Activated T-helper 1 cell treated with anti-CD3 and anti-CD28 coated beads, Interleukin-2, amount 50 U/mL, for 16 hours (primary cell): ENCODE results near the gene SLITRK2.

Experiments
- DNase-seq, 2 donors: peaks; one replicate each; pipeline ENCODE4 v3.0.0-alpha.2; 2020; ENCODE audit warnings: low read depth in 1 of 2, low spot score in 1 of 2

SLITRK2 gene

GRCh38 chrX:145848857-145849256 lies 31.2 kb downstream of the SLITRK2 start:
- DNase-seq: no peak

- no peak for DNase-seq
Observed at GRCh38 chrX:145853181-145853580, 35.6 kb downstream of the SLITRK2 start.

DNA sequence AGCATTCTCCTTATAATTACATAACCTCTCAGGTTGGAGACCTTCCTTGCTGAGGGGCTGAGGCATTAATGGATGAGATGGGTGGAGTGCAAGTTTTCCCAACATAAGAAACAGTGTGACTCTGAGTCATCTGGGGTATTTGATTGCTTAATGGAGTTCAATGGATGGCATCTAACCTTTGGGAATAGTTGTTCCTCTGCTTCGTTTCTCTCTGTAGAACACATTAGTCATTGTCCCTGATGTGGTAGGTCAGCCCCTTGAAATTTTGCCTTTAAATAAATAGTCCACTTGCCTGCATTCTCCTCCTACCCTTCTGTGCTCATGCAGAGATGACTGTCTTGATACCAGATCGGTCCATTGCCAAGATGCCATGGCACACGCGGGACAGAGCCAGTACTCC lies 38.6 kb downstream of the SLITRK2 start:
- no peak for DNase-seq

DNA sequence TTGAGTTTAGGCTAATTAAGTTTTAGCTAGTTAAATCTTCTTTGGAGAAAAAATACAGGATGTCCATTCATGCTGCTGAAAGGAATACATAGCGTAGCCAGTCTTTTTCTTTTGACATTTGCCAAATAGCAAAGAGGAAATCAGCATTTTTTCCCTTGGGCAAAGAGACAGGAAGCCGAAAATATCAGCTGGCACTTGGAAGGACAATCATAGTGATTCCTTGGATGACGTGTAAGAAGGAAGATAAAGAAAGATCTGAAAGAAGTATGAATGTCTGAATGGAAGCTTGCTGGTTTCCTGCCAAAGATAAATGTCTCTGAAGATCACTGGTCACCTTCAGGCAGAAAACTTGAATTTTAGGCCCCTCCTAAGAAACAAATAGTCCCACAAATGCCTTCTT lies 44.2 kb downstream of the SLITRK2 start:
- no peak for DNase-seq

DNA sequence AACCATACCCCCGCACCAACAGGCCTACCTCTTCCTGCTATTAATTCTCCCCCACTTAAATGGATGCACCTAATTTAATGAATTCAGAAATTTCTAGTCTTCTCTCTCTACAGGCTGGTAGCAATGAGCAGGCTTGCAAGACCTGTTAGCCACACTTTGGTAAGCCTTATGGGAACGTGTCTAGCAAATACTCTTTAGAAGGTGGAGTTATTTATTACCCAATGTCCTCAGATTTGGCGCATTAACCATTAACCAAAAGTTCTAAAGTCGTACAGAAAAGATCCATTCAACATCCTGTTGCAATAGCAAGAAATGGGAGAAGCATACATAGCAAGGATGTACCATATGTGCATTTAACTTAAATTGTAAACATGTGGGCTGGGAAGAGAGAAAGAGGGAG lies 47.5 kb downstream of the SLITRK2 start:
- no peak for DNase-seq
